Esophagus squamous epithelium (tissue), 5 donors: ENCODE results near the gene EVI2B. TPM values are rescaled to one million over a fixed set of nuclear protein-coding genes. Genes with fewer than 3 reads are reported as not detected.

Source experiments
- DNase-seq: peaks from one replicate; lab custom pipeline; 2025; lab: John Stamatoyannopoulos, UW
- H3K27ac ChIP-seq, 4 donors: fragments of 200-600 bp; sonication (generic); one replicate each; pipeline ENCODE4 v1.5.1; 2016 to 2019; ENCODE audit warnings: mild to moderate bottlenecking in 1 of 4
- H3K27me3 ChIP-seq, 4 donors: fragments of 200-600 bp; sonication (generic); 1 replicate in 3 of 4; 2 replicates in 1 of 4; pipeline versions ENCODE4 v1.5.1 to v1.6.0; 2017 to 2021; ENCODE audit warnings: antibody characterized with exemption in 1 of 4
- H3K36me3 ChIP-seq, 3 donors: fragments of 200-600 bp; sonication (generic); one replicate each; pipeline ENCODE4 v1.5.1; 2016 to 2019
- H3K4me1 ChIP-seq, 3 donors: fragments of 200-600 bp; sonication (generic); one replicate each; pipeline ENCODE4 v1.5.1; 2017 to 2019
- H3K4me3 ChIP-seq, 4 donors: fragments of 200-600 bp; sonication (generic); 1 replicate in 3 of 4; 2 replicates in 1 of 4; pipeline ENCODE4 v1.5.1; 2016 to 2019; ENCODE audit warnings: mild to moderate bottlenecking in 2 of 4, moderate library complexity in 1 of 4
- H3K9me3 ChIP-seq, 3 donors: fragments of 200-600 bp; sonication (generic); one replicate each; pipeline ENCODE4 v1.5.1; 2016 to 2019
- CTCF ChIP-seq, 6 experiments: fragments of 450-650 bp in 4 of 6; fragments of 200-600 bp in 2 of 6; sonication (generic) in 2 of 6; IDR thresholded peaks; one replicate each; pipeline ENCODE4 v1.5.1; 2016 to 2019; ENCODE audit warnings: antibody characterized with exemption in 6 of 6, mild to moderate bottlenecking in 4 of 6, moderate library complexity in 4 of 6
- POLR2A ChIP-seq, 4 donors: fragments of 450-650 bp; IDR thresholded peaks; one replicate each; pipeline ENCODE4 v1.6.1; 2017; ENCODE audit warnings: antibody characterized with exemption in 4 of 4, mild to moderate bottlenecking in 4 of 4, moderate library complexity in 3 of 4
- WGBS, 2 donors: methylation state at CpG; one replicate each; pipeline ENCODE4 v1.1.5; 2018; 5-methylcytosine and 5-hydroxymethylcytosine counted together
- intact Hi-C: fragments of 100-400 bp; cut with DNase I; formaldehyde crosslinking; loops from one replicate; pipeline ENCODE4 v1.15.0; 2022
- total RNA-seq, 4 donors: library from RNA; depleted of rRNA; stranded (reverse); fragments of >200 nt; gene quantifications; one replicate each; pipeline ENCODE4 v1.1.0, GENCODE V29; 2016
- donor health status: DM: yes; HTN: yes; CAD: no.

Gene EVI2B
- total RNA-seq, 4 donors from 2014 or later, result 1.7 to 13.4 (median 4.2) TPM

GRCh38 chr17:31281061-31281460 is 32.8 kb downstream of the EVI2B start:
- Histone ChIP-seq H3K4me1 (no peaks in the 10 kb centered on the region), H3K4me3 (no peak overlapping the region), H3K27ac (no peak overlapping the region), H3K27me3 (no peaks in the 10 kb centered on the region), H3K36me3 (peaks cover 0 to 46% (median 0%) of the 10 kb centered on the region in 3 donors), H3K9me3 (no peaks in the 10 kb centered on the region)
- TF ChIP-seq CTCF (IDR thresholded peaks at IDR 0.05), result no peak
- no peak for TF ChIP-seq POLR2A (IDR thresholded peaks at IDR 0.05)
- intact Hi-C loops, result no loop called here
- DNase-seq, result no peak
- WGBS, 2 donors, result 71 to 93% methylated on average over 2 of the region's 2 CpGs

DNA sequence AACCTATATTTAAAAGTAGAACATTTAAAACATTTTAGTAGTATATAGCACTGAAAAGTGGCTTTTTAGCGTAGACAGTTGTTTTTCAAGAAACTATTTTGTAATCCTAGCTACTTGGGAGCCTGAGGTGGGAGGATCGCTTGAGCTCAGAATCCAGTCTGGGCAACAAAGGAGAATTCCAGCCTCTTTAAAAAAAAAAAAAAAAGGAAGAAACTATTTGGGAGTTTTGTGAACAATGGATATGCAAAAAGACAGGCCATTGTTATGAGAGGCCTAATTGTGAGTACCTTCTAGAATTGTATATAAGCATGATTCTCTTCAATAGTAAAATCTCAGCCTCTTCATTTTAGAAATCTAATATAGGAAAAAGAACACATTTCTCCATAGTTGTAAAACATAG is 34.5 kb downstream of the EVI2B start:
- peaks cover 4 to 8% (median 6%) of the 10 kb centered on the region in 3 donors for H3K4me1 ChIP-seq
- no peaks in the 10 kb centered on the region for H3K27me3 ChIP-seq
- peaks cover 0 to 43% (median 0%) of the 10 kb centered on the region in 3 donors for H3K36me3 ChIP-seq
- DNase-seq, result no peak
- H3K27ac ChIP-seq, result no peak overlapping the region
- intact Hi-C loops, result no loop called here
- TF ChIP-seq POLR2A (IDR thresholded peaks at IDR 0.05) (no peak), CTCF (IDR thresholded peaks at IDR 0.05) (no peak)
- H3K9me3 ChIP-seq, result no peaks in the 10 kb centered on the region
- no peak overlapping the region for H3K4me3 ChIP-seq
- 94 to 100% methylated on average over 2 of the region's 2 CpGs for WGBS, 2 donors

GRCh38 chr17:31275116-31275515 is 38.7 kb downstream of the EVI2B start:
- intact Hi-C loops, result no loop called here
- peak overlapping the region in 3 of 4 donors; percentile 9 to 51 (median 40) for H3K27ac ChIP-seq
- TF ChIP-seq POLR2A (IDR thresholded peaks at IDR 0.05), result no peak
- TF ChIP-seq CTCF (IDR thresholded peaks at IDR 0.05), result no peak
- H3K27me3 ChIP-seq, result no peaks in the 10 kb centered on the region
- 90 to 92% methylated on average over 1 of the region's 1 CpG for WGBS, 2 donors
- peaks cover 5 to 21% (median 17%) of the 10 kb centered on the region in 3 donors for H3K4me1 ChIP-seq
- no peaks in the 10 kb centered on the region for H3K9me3 ChIP-seq
- DNase-seq, result no peak
- H3K36me3 ChIP-seq, result peaks cover 0 to 41% (median 0%) of the 10 kb centered on the region in 3 donors
- no peak overlapping the region for H3K4me3 ChIP-seq

DNA sequence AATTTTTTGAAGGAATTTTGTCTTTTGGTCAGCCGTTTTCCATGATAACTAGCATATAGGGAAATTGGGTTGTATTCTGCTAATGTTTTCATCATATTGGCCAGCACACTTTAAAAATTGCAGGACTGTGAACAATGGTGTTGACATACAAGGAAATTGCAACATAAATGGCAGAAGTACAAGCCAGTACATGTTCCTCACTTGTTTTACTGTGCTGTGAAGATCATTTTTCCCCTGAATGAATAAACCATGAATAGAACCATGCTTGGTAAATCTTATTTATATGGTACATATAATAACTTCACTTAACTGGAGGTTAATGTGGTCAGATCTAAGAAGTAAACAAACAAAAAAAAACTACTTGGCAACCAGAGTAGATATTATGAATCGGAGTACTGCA is 39.6 kb downstream of the EVI2B start:
- WGBS, 2 donors, result 35 to 47% methylated on average over 2 of the region's 2 CpGs
- Histone ChIP-seq H3K4me3 (no peak overlapping the region), H3K27me3 (no peaks in the 10 kb centered on the region), H3K27ac (peak overlapping the region in 3 of 4 donors; percentile 40 to 51 (median 48)), H3K9me3 (no peaks in the 10 kb centered on the region), H3K36me3 (peaks cover 0 to 43% (median 0%) of the 10 kb centered on the region in 3 donors), H3K4me1 (peaks cover 5 to 21% (median 17%) of the 10 kb centered on the region in 3 donors)
- intact Hi-C loops, result no loop called here
- TF ChIP-seq CTCF (IDR thresholded peaks at IDR 0.05) (no peak), POLR2A (IDR thresholded peaks at IDR 0.05) (no peak)
- DNase-seq, result no peak

- Histone ChIP-seq H3K27ac (peak overlapping the region in 3 of 4 donors; percentile 40 to 51 (median 48)), H3K4me1 (peaks cover 5 to 23% (median 21%) of the 10 kb centered on the region in 3 donors), H3K27me3 (no peaks in the 10 kb centered on the region), H3K9me3 (no peaks in the 10 kb centered on the region), H3K4me3 (no peak overlapping the region), H3K36me3 (peaks cover 0 to 42% (median 0%) of the 10 kb centered on the region in 3 donors)
- intact Hi-C loops, result no loop called here
- no peak for DNase-seq
- TF ChIP-seq CTCF (IDR thresholded peaks at IDR 0.05) (no peak), POLR2A (IDR thresholded peaks at IDR 0.05) (no peak)
- WGBS, 2 donors, result 73 to 78% methylated on average over 1 of the region's 1 CpG
These were observed 40.3 kb downstream of the EVI2B start for GRCh38 chr17:31273516-31273915.
